ENCODE measurements around the gene DIAPH1.

The DIAPH1 gene

GRCh38 chr5:141476132-141476911 is 142.5 kb downstream of the DIAPH1 start:
- DNase-seq: peak; percentile 89

GRCh38 chr5:141475625-141476131 is 143.1 kb downstream of the DIAPH1 start, which contains the start of gene PCDHGC3:
PCDHGC3 (plus strand) TSS chr5:141475966; CDS start chr5:141476117, 151 bp downstream.
- peak; percentile 93 for DNase-seq

- no peak for DNase-seq
Observed at GRCh38 chr5:141465351-141465750, 153.4 kb downstream of the DIAPH1 start.

Measured in right forelimb (tissue), 1 donor.